ENCODE data around the gene ZBTB7B. TPM values are rescaled to one million over a fixed set of nuclear protein-coding genes. Genes with fewer than 3 reads are reported as not detected.

The ZBTB7B gene
- total RNA-seq, 2 experiments from 2014 or later = 58.1 to 74.8 TPM

DNA sequence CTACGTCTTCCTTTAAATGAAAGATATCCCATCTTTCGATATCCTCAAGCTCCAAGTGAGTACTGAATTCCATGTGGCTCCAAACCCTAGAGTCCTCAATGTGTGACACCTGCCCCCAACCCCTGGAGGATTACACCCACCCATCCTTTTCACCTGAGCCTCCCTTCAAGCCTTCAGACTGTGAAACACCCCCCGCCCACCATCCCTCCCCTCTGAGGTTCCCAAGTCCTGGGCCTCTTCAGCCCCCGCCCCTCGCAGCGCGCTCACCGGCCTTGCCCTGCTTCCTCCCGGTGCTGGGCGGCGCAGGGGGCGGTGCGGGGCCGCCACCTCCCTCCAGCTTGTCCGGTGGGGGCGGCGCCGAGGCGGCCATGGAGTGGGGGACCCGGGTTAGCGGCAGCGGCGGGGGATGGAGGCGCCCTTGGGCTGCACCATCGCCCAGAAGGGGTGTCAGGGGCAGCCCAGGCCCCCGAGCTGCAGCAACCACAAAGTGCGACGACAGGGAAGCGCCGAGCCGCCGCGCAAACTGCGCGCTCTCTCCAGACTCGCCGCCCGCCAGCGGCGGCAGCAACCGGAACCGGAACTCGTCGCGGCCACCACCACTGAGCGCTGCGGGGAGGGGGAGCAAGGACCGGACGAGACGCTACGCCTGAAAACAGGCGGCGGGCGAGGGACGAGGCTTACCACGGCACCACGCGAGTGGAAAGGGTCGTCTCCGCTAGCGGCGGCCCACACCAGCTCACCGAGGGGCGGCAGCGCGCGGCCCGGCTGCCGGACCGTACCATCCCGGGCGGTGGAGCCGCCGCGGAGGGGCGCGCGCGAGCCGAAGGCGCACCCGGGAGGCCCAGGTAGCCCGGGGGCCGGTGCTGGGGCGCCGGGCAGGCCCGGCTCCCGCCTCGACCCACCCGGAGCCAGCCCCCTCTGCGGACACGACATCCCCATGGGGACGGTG is 41.1 kb upstream of the ZBTB7B start, which contains the start of gene PYGO2:
TSS of gene PYGO2 (minus strand) at position 576 of the 949 bp plus-strand sequence. CDS start at position 370, 206 bp downstream.
- H3K27me3 Mint-ChIP-seq = no peaks in the 10 kb centered on the region
- CTCF ChIA-PET = interaction anchor here (0.6 to 3.2 kb wide), 22 partner anchors 9 to 356 kb away, joined by 3 to 21 read pairs (median 4); partner anchors contain the start of genes ADAM15, FLAD1, PMVK and SHC1
- peak within 1 kb of the TSS; percentile 96 for H3K4me3 Mint-ChIP-seq
- H3K27ac Mint-ChIP-seq = peak within 1 kb of the TSS; percentile 91
- H3K9me3 Mint-ChIP-seq (ENCODE audit: low read depth) = no peaks in the 10 kb centered on the region
- peaks cover 22% of the 10 kb centered on the region for H3K36me3 Mint-ChIP-seq
- DNase-seq (peak; percentile 87), ATAC-seq (peak; percentile 86)
- H3K4me1 Mint-ChIP-seq = peaks cover 46% of the 10 kb centered on the region

GRCh38 chr1:154962156-154962749 is 40.3 kb upstream of the ZBTB7B start:
- CTCF ChIA-PET = interaction anchor here (1.0 to 3.2 kb wide), 13 partner anchors 9 to 357 kb away, joined by 3 to 21 read pairs (median 8); partner anchors contain the start of genes ADAM15, PMVK and SHC1
- H3K9me3 Mint-ChIP-seq (ENCODE audit: low read depth) = no peaks in the 10 kb centered on the region
- peaks cover 25% of the 10 kb centered on the region for H3K36me3 Mint-ChIP-seq

GRCh38 chr1:154962795-154963330 is 39.7 kb upstream of the ZBTB7B start:
- CTCF ChIA-PET = interaction anchor here (1.4 to 3.2 kb wide), 4 partner anchors 26 to 122 kb away, joined by 3 to 16 read pairs (median 9); partner anchors contain the start of gene PMVK
- H3K9me3 Mint-ChIP-seq (ENCODE audit: low read depth) = no peaks in the 10 kb centered on the region
- H3K36me3 Mint-ChIP-seq = peaks cover 26% of the 10 kb centered on the region
- no peak for DNase-seq
- H3K27ac Mint-ChIP-seq = peak overlapping the region; percentile 91
- no peaks in the 10 kb centered on the region for H3K27me3 Mint-ChIP-seq
- peaks cover 45% of the 10 kb centered on the region for H3K4me1 Mint-ChIP-seq
- peak overlapping the region; percentile 89 for H3K4me3 Mint-ChIP-seq
- no peak for ATAC-seq

More at GRCh38 chr1:154962156-154962749, 40.3 kb upstream of the ZBTB7B start:
- Mint-ChIP-seq H3K27me3 (no peaks in the 10 kb centered on the region), H3K4me3 (peak overlapping the region; percentile 89), H3K27ac (peak overlapping the region; percentile 91), H3K4me1 (peaks cover 40% of the 10 kb centered on the region)
- ATAC-seq (peak; percentile 21), DNase-seq (no peak)

DNA sequence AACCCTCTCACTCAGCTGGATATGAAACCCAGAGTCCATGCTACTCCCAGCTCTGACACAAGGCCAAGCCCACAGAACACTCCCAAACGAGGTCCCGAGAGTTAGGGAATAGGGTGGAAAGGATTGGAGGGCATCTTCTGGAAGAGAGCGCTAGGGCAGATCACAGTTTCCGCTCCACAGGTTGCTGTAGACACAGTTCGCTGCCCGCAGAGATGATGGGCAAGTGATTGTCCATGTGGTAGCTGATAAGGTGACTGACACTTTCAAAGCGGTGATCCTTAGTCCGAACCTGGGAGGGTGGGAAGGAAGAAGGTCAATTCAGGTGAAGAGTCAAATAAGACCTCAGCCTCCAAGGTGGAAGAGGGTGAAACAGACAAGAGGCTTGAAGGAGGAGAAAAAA is 39.0 kb upstream of the ZBTB7B start:
- Mint-ChIP-seq H3K27me3 (no peaks in the 10 kb centered on the region), H3K4me3 (no peak overlapping the region), H3K9me3 (ENCODE audit: low read depth) (no peaks in the 10 kb centered on the region), H3K36me3 (peaks cover 26% of the 10 kb centered on the region), H3K4me1 (peaks cover 45% of the 10 kb centered on the region), H3K27ac (peak overlapping the region; percentile 48)
- CTCF ChIA-PET = interaction anchor here (1.1 to 1.4 kb wide), 3 partner anchors 8 to 35 kb away, joined by 3 to 4 read pairs (median 3); partner anchors contain the start of gene PBXIP1
- DNase-seq (no peak), ATAC-seq (no peak)

DNA sequence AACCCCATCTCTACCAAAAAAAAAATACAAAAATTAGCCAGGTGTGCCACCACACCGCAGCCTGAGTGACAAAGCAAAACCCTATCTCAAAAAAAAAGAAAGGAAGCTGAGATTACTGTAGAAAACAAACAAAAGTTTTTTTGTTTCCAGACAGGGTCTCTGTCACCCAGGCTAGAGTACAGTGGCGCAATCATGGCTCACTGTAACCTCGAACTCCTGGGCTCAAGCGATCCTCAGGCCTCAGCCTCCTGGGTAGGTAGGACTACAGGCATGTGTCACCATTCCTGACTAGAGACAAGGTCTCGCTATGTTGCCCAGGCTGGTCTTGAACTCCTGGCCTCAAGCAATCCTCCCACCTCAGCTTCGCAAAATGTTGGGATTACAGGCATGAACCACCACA is 38.2 kb upstream of the ZBTB7B start:
- no peaks in the 10 kb centered on the region for H3K27me3 Mint-ChIP-seq
- no peaks in the 10 kb centered on the region for H3K9me3 Mint-ChIP-seq (ENCODE audit: low read depth)
- DNase-seq (no peak), ATAC-seq (no peak)
- peaks cover 25% of the 10 kb centered on the region for H3K36me3 Mint-ChIP-seq
- CTCF ChIA-PET = interaction anchor here (1.1 to 1.6 kb wide), 7 partner anchors 9 to 59 kb away, joined by 3 to 5 read pairs (median 3); partner anchors contain the start of genes PBXIP1 and PMVK
- H3K4me1 Mint-ChIP-seq = peaks cover 51% of the 10 kb centered on the region
- no peak overlapping the region for H3K4me3 Mint-ChIP-seq
- H3K27ac Mint-ChIP-seq = no peak overlapping the region

DNA sequence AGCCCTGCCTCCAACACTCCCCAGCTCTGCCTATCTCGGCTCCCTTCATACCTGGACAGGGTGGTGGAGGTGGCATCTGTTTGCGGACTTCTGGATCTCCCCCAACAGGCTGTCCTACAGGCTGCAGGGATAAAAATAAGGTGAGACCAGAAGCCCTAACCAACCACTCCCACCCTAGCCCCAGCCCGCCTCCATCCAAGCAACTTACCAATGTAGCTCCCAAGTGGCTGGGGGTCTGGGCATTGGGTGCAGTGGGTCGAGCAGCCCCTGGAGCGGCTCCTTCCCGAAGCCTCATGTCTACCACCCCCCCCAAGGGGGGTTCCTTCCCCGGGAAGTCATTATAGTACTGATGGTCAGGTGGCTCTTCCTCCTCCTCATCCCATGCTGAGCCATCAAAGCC is 36.5 kb upstream of the ZBTB7B start:
- Mint-ChIP-seq H3K4me3 (no peak overlapping the region), H3K27me3 (no peaks in the 10 kb centered on the region), H3K9me3 (ENCODE audit: low read depth) (no peaks in the 10 kb centered on the region), H3K27ac (no peak overlapping the region), H3K4me1 (peaks cover 47% of the 10 kb centered on the region), H3K36me3 (peaks cover 22% of the 10 kb centered on the region)
- ATAC-seq (no peak), DNase-seq (no peak)
- CTCF ChIA-PET = interaction anchor here (0.8 to 2.1 kb wide), 4 partner anchors 11 to 51 kb away, joined by 3 to 6 read pairs (median 4); partner anchors contain the start of gene PBXIP1

DNA sequence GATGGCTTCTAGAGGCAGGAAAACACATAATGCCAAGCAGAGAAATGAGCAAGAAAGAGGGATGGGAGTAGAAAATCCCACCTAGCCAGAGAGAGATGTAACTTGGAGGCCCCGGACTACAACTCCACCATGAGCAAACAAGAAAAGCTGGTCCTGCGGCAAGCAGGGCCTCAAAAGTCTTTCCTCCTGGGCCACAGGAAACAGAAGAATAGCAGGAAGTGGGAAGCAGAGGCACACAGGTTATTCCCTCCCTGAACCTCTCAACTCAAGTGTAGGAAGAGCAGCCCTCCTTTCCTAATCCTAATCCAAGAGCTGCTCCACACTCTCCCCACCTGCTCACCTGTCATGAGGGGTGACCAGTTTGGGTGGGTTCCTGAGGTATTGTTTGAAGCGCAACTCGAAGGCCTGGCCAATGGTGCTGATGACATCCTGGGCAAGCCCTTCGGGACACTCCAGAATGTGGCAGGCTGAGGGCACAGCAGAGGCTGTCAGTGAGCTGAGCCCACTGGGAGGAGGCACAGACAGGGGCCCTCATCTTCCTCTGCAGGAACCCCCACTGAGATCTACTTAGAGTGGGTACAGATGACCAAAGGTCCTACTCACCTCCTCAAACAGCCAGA is 35.2 kb upstream of the ZBTB7B start:
- DNase-seq (no peak), ATAC-seq (no peak)
- Mint-ChIP-seq H3K27me3 (no peaks in the 10 kb centered on the region), H3K4me3 (no peak overlapping the region), H3K27ac (peak overlapping the region; percentile 41), H3K9me3 (ENCODE audit: low read depth) (no peaks in the 10 kb centered on the region), H3K4me1 (peaks cover 53% of the 10 kb centered on the region), H3K36me3 (peaks cover 20% of the 10 kb centered on the region)
- CTCF ChIA-PET = interaction anchor here (0.6 to 2.1 kb wide), 3 partner anchors 17 to 50 kb away, joined by 3 to 6 read pairs (median 3); no protein-coding TSS in a partner anchor

DNA sequence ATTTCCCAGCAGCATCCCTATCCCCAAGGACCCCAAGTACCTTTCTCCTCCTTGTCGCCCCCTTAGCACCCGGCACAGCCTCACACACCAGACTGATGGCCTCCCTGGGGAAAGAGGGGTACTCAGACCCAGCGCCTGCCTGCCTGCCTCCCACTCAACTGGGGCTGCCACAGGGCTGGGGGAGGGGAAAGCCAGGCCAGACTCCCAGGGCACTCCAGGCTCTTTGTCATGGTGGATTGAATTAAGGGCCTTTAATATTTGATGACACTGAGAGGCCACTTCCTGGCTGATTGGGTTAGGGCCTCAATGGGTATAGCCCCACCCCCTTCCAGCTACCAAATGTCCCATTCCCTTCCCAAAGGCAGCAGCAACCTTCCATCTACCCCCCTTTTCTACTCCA is 33.9 kb upstream of the ZBTB7B start:
- Mint-ChIP-seq H3K4me1 (peaks cover 48% of the 10 kb centered on the region), H3K27ac (peak overlapping the region; percentile 24), H3K9me3 (ENCODE audit: low read depth) (no peaks in the 10 kb centered on the region), H3K4me3 (no peak overlapping the region), H3K27me3 (no peaks in the 10 kb centered on the region), H3K36me3 (peaks cover 13% of the 10 kb centered on the region)
- ATAC-seq (no peak), DNase-seq (no peak)
- CTCF ChIA-PET = interaction anchor here (2.6 kb wide), 1 partner anchor 31 kb away, joined by 8 read pairs; no protein-coding TSS in a partner anchor

DNA sequence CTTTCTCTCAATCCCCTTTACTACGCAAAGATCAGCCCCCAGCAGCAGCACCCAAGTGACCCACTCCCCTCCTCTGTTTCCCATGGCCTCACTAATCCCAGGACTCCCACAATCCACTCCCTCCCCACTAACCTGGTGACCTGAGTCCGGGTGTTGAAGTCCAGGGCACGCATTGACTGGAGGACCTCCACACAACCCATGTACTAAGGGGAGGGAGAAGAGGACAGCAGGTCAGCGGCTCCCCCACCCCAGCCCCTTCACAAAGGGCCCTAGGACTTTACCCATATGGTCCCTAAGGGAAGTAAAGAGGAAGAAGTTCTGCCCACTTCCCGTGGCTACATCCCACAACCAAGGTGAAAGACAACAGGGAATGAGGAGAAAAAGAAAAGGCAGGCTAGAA is 33.4 kb upstream of the ZBTB7B start:
- CTCF ChIA-PET = interaction anchor here (1.3 to 2.6 kb wide), 2 partner anchors 24 to 30 kb away, joined by 3 to 8 read pairs; no protein-coding TSS in a partner anchor
- no peak for ATAC-seq
- H3K4me1 Mint-ChIP-seq = peaks cover 45% of the 10 kb centered on the region

DNA sequence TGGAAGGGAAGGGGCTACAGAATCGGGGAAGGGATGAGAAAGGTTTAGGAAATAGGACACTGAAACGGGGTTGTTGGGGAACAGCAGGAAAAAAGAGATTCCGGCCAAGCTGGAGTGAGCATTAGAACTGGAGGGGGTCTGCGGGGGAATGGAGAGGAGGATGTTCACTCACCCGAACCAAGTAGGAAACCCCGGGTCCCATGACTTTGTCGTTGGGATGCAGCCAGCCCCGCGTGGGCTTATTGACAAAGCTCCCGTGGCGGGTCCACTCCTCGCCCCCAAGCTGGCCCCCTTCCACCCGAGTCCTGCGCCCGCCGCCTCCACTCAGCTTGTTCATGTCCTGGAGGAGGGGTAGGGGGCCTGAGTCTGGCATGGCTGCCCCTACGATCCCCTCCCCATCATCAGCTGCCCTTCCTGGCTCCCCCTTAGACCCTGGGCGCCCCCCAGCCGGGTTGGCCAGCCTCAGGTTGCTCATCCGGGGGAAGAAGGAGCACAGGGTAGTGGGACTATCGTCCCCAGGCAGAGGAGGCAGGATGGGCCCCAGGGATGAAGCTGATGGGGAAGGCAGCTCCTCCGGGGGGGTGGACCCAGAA is 32.6 kb upstream of the ZBTB7B start:
- no peaks in the 10 kb centered on the region for H3K9me3 Mint-ChIP-seq (ENCODE audit: low read depth)
- CTCF ChIA-PET = interaction anchor here (1.2 to 4.7 kb wide), 8 partner anchors 9 to 115 kb away, joined by 3 to 17 read pairs (median 6); partner anchors contain the start of genes FLAD1 and PYGO2
- peaks cover 43% of the 10 kb centered on the region for H3K4me1 Mint-ChIP-seq
- ATAC-seq = no peak
- peaks cover 10% of the 10 kb centered on the region for H3K36me3 Mint-ChIP-seq
- H3K27ac Mint-ChIP-seq = no peak overlapping the region
- no peaks in the 10 kb centered on the region for H3K27me3 Mint-ChIP-seq
- no peak overlapping the region for H3K4me3 Mint-ChIP-seq
- no peak for DNase-seq

More for the DNA sequence above, 33.4 kb upstream of the ZBTB7B start:
- no peaks in the 10 kb centered on the region for H3K9me3 Mint-ChIP-seq (ENCODE audit: low read depth)
- peaks cover 10% of the 10 kb centered on the region for H3K36me3 Mint-ChIP-seq
- no peak overlapping the region for H3K4me3 Mint-ChIP-seq
- no peaks in the 10 kb centered on the region for H3K27me3 Mint-ChIP-seq
- peak overlapping the region; percentile 24 for H3K27ac Mint-ChIP-seq
- DNase-seq = no peak

GRCh38 chr1:154970631-154971340 is 31.8 kb upstream of the ZBTB7B start, which contains the start of gene SHC1:
Gene SHC1, minus strand, starts transcription at chr1:154970747. Its CDS starts 221 bp downstream, at chr1:154970526.
- H3K9me3 Mint-ChIP-seq (ENCODE audit: low read depth) = no peaks in the 10 kb centered on the region
- H3K4me3 Mint-ChIP-seq = no peak within 1 kb of the TSS
- peaks cover 43% of the 10 kb centered on the region for H3K4me1 Mint-ChIP-seq
- ATAC-seq (no peak), DNase-seq (peak; percentile 56)
- peak within 1 kb of the TSS; percentile 56 for H3K27ac Mint-ChIP-seq
- H3K36me3 Mint-ChIP-seq = peaks cover 10% of the 10 kb centered on the region
- no peaks in the 10 kb centered on the region for H3K27me3 Mint-ChIP-seq
- CTCF ChIA-PET = interaction anchor here (1.2 to 4.7 kb wide), 8 partner anchors 9 to 114 kb away, joined by 3 to 17 read pairs (median 6); partner anchors contain the start of genes FLAD1 and PYGO2

All from activated CD8-positive, alpha-beta memory T cell treated with anti-CD3 and anti-CD28 coated beads, Interleukin-2, amount 10 ng/mL, durations not matched to agents 7 days and 5 days (primary cell).